MM.1S (cell line): Measurements from ENCODE around the gene GLIPR2.

Experiments used
- DNase-seq: peaks from one replicate; pipeline ENCODE4 v3.0.0-alpha.2; 2015
- H2AFZ ChIP-seq: fragments of 300-600 bp; sonication (generic); 2 replicates; pipeline ENCODE4 v1.6.0; 2016; ENCODE audit warnings: antibody characterized with exemption, low read length
- H3F3A ChIP-seq: fragments of 300-600 bp; sonication (generic); 2 replicates; pipeline ENCODE4 v1.6.1; 2016; ENCODE audit warnings: mild to moderate bottlenecking, antibody characterized with exemption, low read length, moderate library complexity, mixed read lengths; ENCODE audit not compliant: insufficient read depth
- H3K27ac ChIP-seq: fragments of 300-600 bp; sonication (generic); 2 replicates; pipeline ENCODE4 v1.5.1; 2016; ENCODE audit warnings: mild to moderate bottlenecking, low read length
- H3K27me3 ChIP-seq: fragments of 300-600 bp; sonication (generic); replicated peaks from 2 replicates; pipeline ENCODE4 v1.6.0; 2016; ENCODE audit warnings: low read length; ENCODE audit not compliant: insufficient read depth
- H3K36me3 ChIP-seq: fragments of 300-600 bp; sonication (generic); replicated peaks from 2 replicates; pipeline ENCODE4 v1.6.1; 2016; ENCODE audit warnings: mild to moderate bottlenecking, low read length, mixed read lengths; ENCODE audit not compliant: insufficient read depth
- H3K4me1 ChIP-seq: fragments of 300-600 bp; sonication (generic); 2 replicates; pipeline ENCODE4 v1.6.1; 2016; ENCODE audit warnings: low read length, mixed read lengths
- H3K4me2 ChIP-seq: fragments of 300-600 bp; sonication (generic); 2 replicates; pipeline ENCODE4 v1.6.0; 2016; ENCODE audit warnings: low read depth, low read length
- H3K4me3 ChIP-seq: fragments of 300-600 bp; sonication (generic); 2 replicates; pipeline ENCODE4 v1.5.1; 2016; ENCODE audit warnings: low read length, mixed read lengths
- H3K79me2 ChIP-seq: fragments of 300-600 bp; sonication (generic); 2 replicates; pipeline ENCODE4 v1.6.1; 2016; ENCODE audit warnings: mixed run types, low read length, mixed read lengths
- H3K9ac ChIP-seq: fragments of 300-600 bp; sonication (generic); 2 replicates; pipeline ENCODE4 v1.6.1; 2016; ENCODE audit warnings: low read length, mixed read lengths
- H3K9me2 ChIP-seq: fragments of 300-600 bp; sonication (generic); replicated peaks from 2 replicates; pipeline ENCODE4 v1.6.1; 2016; ENCODE audit warnings: mild to moderate bottlenecking, low read length, mixed read lengths; ENCODE audit not compliant: insufficient read depth
- H3K9me3 ChIP-seq: fragments of 300-600 bp; sonication (generic); replicated peaks from 2 replicates; pipeline ENCODE4 v1.6.1; 2016; ENCODE audit warnings: mild to moderate bottlenecking, low read length, mixed read lengths; ENCODE audit not compliant: insufficient read depth
- H4K20me1 ChIP-seq: fragments of 300-600 bp; sonication (generic); 2 replicates; pipeline ENCODE4 v1.6.1; 2016; ENCODE audit warnings: mild to moderate bottlenecking, low read length, moderate library complexity, mixed read lengths; ENCODE audit not compliant: insufficient read depth
- EZH2 ChIP-seq: fragments of 300-600 bp; sonication (generic); optimal IDR thresholded peaks from 2 replicates; pipeline ENCODE3; 2017; ENCODE audit warnings: low read depth, mild to moderate bottlenecking, antibody characterized with exemption, low read length, mixed read lengths
- EZH2phosphoT487 ChIP-seq: fragments of 300-600 bp; sonication (generic); IDR thresholded peaks from 2 replicates; pipeline ENCODE4 v1.6.1; 2018; ENCODE audit warnings: antibody characterized with exemption, low read length
- TF ChIP-seq, protein P1 (sequence below): fragments of 300-600 bp; sonication (generic); IDR thresholded peaks from 2 replicates; pipeline ENCODE4 v1.5.1; 2016; ENCODE audit warnings: antibody characterized with exemption, low read length, mixed read lengths

The GLIPR2 gene

DNA sequence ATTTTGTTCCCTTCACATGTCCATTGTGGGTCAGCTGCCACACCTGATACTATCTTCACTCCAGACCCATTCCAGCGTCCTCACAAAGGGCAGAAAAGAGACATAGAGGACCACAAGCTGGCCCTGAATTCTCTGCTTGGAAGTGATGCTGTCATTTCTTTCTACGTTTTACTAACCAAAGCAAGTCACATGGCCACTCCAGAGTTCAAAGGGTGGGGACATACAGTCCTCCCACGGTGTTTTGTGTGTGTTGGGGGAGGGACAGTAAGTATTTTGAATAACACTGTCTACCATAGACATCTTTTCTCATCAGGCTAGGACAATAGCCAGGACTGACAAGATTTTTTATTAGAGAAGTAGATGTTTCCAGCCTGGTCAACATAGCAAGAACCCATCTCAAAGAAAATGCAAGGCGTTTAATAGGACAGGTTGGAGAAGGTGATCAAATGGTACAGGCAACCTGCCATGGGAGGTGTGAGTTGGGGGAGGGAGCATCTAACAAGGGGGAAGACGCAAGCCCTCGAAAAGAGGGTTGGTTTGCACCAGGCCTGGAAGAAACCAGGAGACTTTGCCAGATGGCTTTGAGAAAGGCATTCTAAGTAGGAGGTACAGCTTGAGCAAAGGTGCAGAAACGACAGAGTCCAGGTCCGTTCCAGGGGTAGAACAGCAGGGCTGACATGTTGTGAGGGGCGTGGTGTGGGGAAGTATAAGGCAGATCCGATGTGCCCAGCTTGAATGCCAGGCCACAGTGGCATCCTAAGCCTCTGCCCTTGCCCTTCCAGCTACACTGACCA is 11.3 kb upstream of the GLIPR2 start:
- no peak overlapping the region for H3K9ac ChIP-seq
- no peak overlapping the region for H3K4me3 ChIP-seq
- no peaks in the 10 kb centered on the region for H3K9me3 ChIP-seq
- H3K4me1 ChIP-seq = no peaks in the 10 kb centered on the region
- no peaks in the 10 kb centered on the region for H3K36me3 ChIP-seq
- H3F3A ChIP-seq = no peaks in the 10 kb centered on the region
- TF ChIP-seq, protein P1, sequence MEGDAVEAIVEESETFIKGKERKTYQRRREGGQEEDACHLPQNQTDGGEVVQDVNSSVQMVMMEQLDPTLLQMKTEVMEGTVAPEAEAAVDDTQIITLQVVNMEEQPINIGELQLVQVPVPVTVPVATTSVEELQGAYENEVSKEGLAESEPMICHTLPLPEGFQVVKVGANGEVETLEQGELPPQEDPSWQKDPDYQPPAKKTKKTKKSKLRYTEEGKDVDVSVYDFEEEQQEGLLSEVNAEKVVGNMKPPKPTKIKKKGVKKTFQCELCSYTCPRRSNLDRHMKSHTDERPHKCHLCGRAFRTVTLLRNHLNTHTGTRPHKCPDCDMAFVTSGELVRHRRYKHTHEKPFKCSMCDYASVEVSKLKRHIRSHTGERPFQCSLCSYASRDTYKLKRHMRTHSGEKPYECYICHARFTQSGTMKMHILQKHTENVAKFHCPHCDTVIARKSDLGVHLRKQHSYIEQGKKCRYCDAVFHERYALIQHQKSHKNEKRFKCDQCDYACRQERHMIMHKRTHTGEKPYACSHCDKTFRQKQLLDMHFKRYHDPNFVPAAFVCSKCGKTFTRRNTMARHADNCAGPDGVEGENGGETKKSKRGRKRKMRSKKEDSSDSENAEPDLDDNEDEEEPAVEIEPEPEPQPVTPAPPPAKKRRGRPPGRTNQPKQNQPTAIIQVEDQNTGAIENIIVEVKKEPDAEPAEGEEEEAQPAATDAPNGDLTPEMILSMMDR = no peak
- TF ChIP-seq EZH2 = no peak
- no peak for TF ChIP-seq EZH2phosphoT487
- no peaks in the 10 kb centered on the region for H3K27me3 ChIP-seq
- DNase-seq = no peak
- H3K4me2 ChIP-seq = no peak overlapping the region
- no peaks in the 10 kb centered on the region for H3K79me2 ChIP-seq
- H4K20me1 ChIP-seq = no peaks in the 10 kb centered on the region
- no peak overlapping the region for H2AFZ ChIP-seq
- H3K9me2 ChIP-seq = no peaks in the 10 kb centered on the region
- no peak overlapping the region for H3K27ac ChIP-seq

DNA sequence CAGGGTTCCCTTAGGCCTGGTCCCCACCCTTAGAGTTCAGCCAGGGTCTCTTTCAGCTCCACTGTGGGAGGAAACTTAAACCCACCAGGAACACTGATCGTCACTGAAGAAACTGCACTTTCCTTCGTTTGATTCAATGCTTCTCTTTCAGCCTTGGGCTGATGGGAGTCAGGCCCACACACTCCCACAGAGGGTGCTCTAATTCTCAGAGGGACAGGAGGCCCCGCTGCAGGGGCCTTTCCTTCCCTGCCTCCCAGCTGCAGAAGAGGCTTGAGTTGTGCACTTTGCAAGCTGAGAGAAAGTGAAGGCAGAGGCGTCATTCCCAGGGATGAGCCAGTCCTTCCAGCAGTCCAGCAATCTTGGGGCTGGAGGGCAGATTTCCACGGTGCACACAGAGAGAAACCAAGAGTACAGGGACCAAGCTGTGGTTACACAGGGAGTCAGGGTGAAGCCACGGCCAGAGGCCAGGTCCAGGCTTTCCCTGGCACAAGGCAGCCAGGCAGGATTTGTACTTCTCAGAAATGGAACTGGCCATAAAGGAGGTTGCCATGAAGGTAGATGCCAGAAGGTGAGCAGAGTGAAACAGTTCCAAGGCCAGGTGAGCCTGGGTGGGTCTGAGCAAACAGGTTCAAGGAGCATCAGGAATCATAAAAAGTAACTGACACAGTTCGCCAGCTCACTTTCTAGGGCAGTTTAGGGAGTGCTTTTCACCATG is 10.4 kb upstream of the GLIPR2 start:
- no peaks in the 10 kb centered on the region for H3K4me1 ChIP-seq
- H3K9me3 ChIP-seq = no peaks in the 10 kb centered on the region
- H4K20me1 ChIP-seq = no peaks in the 10 kb centered on the region
- no peak for DNase-seq
- no peak overlapping the region for H3K4me2 ChIP-seq
- no peaks in the 10 kb centered on the region for H3K9me2 ChIP-seq
- no peak overlapping the region for H3K4me3 ChIP-seq
- H3K27me3 ChIP-seq = no peaks in the 10 kb centered on the region
- H3K79me2 ChIP-seq = no peaks in the 10 kb centered on the region
- no peaks in the 10 kb centered on the region for H3F3A ChIP-seq
- no peak overlapping the region for H3K9ac ChIP-seq
- H3K27ac ChIP-seq = no peak overlapping the region
- no peak overlapping the region for H2AFZ ChIP-seq
- no peak for TF ChIP-seq EZH2
- H3K36me3 ChIP-seq = no peaks in the 10 kb centered on the region

DNA sequence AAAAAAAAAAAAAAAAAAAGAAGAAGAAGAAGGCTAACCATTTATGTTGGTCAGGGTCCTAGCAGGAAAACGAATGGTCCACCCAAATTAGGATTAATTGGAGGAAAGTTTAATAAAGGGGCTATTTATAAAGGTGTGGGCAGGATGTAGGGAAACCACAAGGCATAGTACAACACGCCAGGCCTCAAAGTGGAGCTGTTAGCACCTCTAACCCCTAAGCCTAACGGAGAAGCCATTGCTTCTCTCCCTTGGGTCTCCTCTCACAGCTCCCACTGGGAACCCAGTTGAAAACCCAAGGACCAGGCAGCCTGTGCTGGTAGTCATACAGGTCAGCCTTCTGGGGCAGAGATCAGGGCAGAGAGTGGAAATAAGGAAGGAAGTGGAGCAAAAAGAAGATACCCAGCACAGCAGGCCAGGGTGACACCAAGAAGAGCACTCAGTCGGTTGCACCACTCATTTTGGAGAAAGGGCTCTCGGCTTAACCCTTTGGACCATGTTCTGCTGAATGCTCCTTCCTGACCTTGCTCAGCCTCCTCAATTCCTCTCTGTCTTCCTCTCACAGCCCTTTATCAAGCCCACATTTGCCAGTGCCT is 8.8 kb upstream of the GLIPR2 start:
- no peak overlapping the region for H3K27ac ChIP-seq
- no peak overlapping the region for H2AFZ ChIP-seq
- no peaks in the 10 kb centered on the region for H3K27me3 ChIP-seq
- no peaks in the 10 kb centered on the region for H4K20me1 ChIP-seq
- DNase-seq = no peak
- H3K4me1 ChIP-seq = no peaks in the 10 kb centered on the region
- no peak overlapping the region for H3K4me3 ChIP-seq
- no peaks in the 10 kb centered on the region for H3K9me3 ChIP-seq
- H3F3A ChIP-seq = no peaks in the 10 kb centered on the region
- no peak overlapping the region for H3K9ac ChIP-seq
- H3K9me2 ChIP-seq = no peaks in the 10 kb centered on the region
- H3K79me2 ChIP-seq = no peaks in the 10 kb centered on the region
- no peak overlapping the region for H3K4me2 ChIP-seq
- no peaks in the 10 kb centered on the region for H3K36me3 ChIP-seq
- no peak for TF ChIP-seq EZH2
- TF ChIP-seq, protein P1 = no peak
- no peak for TF ChIP-seq EZH2phosphoT487
